Measurements from ENCODE around the gene SLC5A12.

SLC5A12 gene

DNA sequence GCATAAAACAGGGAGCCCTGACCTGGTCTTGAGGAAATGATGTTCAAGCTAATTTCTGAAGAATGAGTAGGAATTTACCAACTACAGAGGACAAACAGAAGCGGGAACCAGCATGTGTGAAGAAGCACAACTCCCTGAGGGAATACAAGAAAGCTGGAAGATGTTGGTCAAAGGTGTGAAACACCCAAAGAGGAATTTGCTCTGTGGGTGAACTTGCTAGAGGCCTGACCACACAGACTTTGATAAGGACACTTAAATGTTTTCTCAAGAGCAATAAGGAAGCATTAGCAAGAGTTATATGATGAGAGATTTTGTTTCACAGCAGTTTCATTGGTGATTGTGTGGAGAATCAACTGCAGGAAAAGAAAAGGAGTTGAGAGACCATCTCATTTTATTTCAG is 17.6 kb downstream of the SLC5A12 start:
- no peaks in the 10 kb centered on the region for H3K4me1 Mint-ChIP-seq (ENCODE audit: low read depth)
- DNase-seq: no peak
- no peaks in the 10 kb centered on the region for H3K36me3 Mint-ChIP-seq (ENCODE audit: low read depth)
- H3K4me3 Mint-ChIP-seq: no peak overlapping the region
- no peaks in the 10 kb centered on the region for H3K9me3 Mint-ChIP-seq
- no peak overlapping the region for H3K27ac Mint-ChIP-seq
- H3K27me3 Mint-ChIP-seq: no peaks in the 10 kb centered on the region

DNA sequence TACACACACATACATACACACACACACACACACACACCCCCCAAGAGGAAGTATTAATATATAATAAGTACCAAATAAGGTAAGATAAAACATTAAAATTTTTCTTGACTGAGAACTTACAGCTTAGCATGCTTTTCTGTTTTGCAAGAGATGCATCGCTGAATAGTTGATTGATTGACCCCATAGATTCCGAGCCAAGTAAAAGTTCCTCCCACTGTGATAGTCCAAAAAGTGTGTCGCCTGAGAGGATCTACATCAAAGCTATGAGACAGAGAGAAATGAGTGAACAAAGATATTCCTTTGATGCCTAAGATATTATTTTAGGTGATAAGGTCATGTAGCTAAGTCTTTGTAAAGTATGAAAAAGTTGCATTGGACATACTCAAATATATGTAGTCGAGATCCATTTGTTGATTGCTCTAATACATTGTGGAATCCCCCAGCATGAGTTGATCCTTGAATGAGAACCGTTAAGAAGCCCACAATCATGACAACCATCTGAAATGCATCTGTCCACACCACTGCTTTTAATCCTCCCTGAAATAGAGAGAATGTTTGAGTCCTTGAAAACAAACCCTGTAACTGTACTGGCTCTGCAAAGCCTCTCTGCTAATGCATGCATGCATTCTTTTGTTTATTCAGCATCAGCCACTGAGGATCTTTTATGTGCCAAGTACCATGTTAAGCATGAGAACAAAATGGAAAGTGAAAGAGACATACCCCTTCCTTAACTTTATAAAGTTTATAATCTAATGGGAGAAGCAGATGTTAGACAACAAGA is 18.3 kb downstream of the SLC5A12 start:
- Mint-ChIP-seq H3K36me3 (ENCODE audit: low read depth) (no peaks in the 10 kb centered on the region), H3K27ac (no peak overlapping the region), H3K4me1 (ENCODE audit: low read depth) (no peaks in the 10 kb centered on the region), H3K4me3 (no peak overlapping the region), H3K27me3 (no peaks in the 10 kb centered on the region), H3K9me3 (no peaks in the 10 kb centered on the region)
- DNase-seq: no peak

DNA sequence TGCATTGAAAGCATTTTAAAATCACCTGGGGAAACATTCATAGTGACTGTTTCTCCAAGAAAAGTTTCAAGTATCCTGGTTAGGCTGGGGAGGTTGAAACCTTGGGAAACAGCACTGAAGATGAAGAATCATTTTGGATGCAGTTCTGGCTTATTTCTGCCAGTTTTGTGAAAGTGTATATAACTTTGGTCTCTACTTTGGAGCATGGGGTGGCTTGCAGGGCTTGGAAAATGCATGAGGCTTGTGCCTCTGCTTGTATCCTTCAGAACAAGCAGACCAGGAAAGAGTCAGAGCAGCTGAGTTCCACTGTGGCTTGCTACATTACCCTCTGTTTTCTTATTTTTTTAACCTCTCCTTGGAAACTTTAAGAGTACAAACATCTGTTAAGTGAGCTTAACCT is 19.5 kb downstream of the SLC5A12 start:
- Mint-ChIP-seq H3K27me3 (no peaks in the 10 kb centered on the region), H3K27ac (no peak overlapping the region), H3K4me1 (ENCODE audit: low read depth) (no peaks in the 10 kb centered on the region), H3K9me3 (no peaks in the 10 kb centered on the region), H3K36me3 (ENCODE audit: low read depth) (no peaks in the 10 kb centered on the region), H3K4me3 (no peak overlapping the region)
- no peak for DNase-seq

DNA sequence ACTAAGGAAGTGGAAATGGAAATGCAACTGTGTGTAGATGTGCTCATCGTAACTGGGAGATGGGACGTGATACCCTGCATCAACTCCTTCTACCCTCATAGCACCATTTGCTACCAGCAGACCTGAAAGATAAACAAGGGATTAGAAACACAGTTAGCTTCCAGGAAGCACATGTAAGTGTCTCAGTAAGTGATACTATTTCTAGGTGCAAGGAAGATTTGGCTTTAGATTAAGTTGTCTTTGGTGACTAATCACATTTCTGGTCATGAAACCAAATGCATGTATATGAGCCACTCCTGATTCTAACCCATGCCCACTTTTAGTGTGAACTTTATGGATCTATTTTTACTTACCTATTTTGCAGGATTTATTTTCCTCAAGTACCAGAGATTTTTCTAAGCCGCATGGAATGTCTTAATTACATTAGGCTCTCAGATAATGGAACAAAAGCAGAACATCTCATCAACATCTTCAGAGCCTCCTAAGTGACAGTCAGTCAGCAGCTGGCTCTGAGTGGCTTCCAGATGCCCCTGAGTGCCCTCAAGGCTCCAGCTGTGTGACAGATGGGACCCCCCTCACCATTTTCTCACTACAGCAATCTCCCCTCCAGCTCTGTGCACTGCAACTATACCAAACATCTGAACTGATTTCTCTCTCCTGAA is 21.2 kb downstream of the SLC5A12 start:
- Mint-ChIP-seq H3K27me3 (no peaks in the 10 kb centered on the region), H3K4me3 (no peak overlapping the region), H3K36me3 (ENCODE audit: low read depth) (no peaks in the 10 kb centered on the region), H3K27ac (no peak overlapping the region), H3K4me1 (ENCODE audit: low read depth) (no peaks in the 10 kb centered on the region), H3K9me3 (no peaks in the 10 kb centered on the region)
- no peak for DNase-seq

DNA sequence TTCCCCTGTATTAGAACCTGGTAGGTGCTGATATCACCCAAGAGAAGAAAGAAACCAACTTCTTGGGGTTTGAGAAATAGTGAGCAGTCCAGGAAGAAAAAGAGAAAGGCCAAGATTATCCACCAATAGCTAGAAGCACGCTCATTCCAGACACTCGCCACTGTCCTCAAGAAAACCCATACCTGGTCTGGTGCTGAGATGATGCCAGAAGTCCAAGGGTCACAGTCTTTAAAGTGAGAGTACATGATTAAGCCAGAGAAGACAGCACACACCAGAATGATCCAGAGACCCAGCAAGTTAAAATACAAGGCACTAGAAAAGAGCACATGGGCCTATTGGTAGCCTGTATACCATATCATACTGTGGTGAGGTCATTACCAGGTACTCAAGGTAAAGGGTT is 23.6 kb downstream of the SLC5A12 start:
- no peaks in the 10 kb centered on the region for H3K4me1 Mint-ChIP-seq (ENCODE audit: low read depth)
- H3K27ac Mint-ChIP-seq: no peak overlapping the region
- DNase-seq: no peak
- H3K4me3 Mint-ChIP-seq: no peak overlapping the region
- H3K27me3 Mint-ChIP-seq: no peaks in the 10 kb centered on the region
- no peaks in the 10 kb centered on the region for H3K9me3 Mint-ChIP-seq
- H3K36me3 Mint-ChIP-seq (ENCODE audit: low read depth): no peaks in the 10 kb centered on the region

DNA sequence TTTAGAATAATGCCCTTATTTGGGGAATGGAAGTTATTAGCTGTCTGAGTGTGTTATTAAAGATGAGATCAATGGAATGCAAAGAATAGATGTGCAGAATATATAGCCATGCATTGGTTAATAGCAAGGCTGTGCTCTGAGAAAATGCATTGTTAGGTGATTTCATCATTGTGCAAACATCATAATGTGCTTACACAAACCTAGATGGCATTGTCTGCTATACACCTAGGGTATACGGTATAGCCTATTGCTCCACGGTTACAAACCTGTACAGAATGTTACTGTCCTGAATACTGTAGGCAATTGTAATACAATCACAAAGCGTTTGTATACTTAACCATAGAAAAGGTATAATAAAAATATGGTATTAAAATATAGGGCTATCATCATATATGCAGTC is 25.5 kb downstream of the SLC5A12 start:
- DNase-seq: no peak
- Mint-ChIP-seq H3K36me3 (ENCODE audit: low read depth) (no peaks in the 10 kb centered on the region), H3K4me1 (ENCODE audit: low read depth) (no peaks in the 10 kb centered on the region), H3K4me3 (no peak overlapping the region), H3K9me3 (no peaks in the 10 kb centered on the region), H3K27ac (no peak overlapping the region), H3K27me3 (no peaks in the 10 kb centered on the region)

DNA sequence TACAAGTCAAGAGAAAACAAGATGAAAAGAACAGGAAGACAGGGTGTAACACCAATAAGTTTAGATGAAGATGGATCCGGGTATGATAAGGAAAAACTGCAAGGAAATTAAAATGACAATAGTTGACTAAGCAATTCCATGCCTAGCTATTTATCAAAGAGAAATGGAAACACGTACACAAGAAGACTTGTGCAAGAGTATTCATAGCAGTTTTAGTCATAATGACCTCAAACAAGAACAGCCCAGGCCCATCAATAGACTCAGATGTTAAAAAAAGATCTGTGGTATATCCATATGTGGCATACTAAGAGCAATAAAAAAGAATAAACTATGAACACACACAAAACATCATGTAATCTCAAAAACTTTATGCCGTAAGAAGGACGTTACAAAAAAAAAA is 33.2 kb downstream of the SLC5A12 start:
- no peaks in the 10 kb centered on the region for H3K27me3 Mint-ChIP-seq
- DNase-seq: no peak

DNA sequence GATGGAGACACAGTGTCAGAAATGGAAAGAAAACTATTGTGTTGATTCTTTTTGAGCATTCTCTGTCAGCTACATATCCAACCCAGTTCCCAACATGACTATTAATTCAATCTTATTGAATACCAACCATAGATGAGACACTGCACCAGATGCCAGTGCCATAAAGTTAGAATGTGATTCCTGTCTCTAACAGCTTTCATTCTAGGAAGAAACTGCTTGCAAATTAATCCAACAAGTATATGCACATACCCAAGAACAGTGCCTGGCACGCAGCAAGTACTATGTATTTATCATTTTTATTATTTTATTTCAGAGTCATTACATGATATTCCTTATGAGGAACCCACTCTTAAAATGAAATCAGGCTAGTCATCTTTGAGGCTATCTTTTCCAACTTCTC is 34.5 kb downstream of the SLC5A12 start:
- Mint-ChIP-seq H3K27me3 (no peaks in the 10 kb centered on the region), H3K4me3 (no peak overlapping the region), H3K36me3 (ENCODE audit: low read depth) (no peaks in the 10 kb centered on the region), H3K4me1 (ENCODE audit: low read depth) (no peaks in the 10 kb centered on the region), H3K9me3 (peaks cover 2% of the 10 kb centered on the region), H3K27ac (no peak overlapping the region)
- no peak for DNase-seq

More for the DNA sequence above, 33.2 kb downstream of the SLC5A12 start:
- Mint-ChIP-seq H3K4me3 (no peak overlapping the region), H3K9me3 (peaks cover 2% of the 10 kb centered on the region), H3K36me3 (ENCODE audit: low read depth) (no peaks in the 10 kb centered on the region), H3K4me1 (ENCODE audit: low read depth) (no peaks in the 10 kb centered on the region), H3K27ac (no peak overlapping the region)

DNA sequence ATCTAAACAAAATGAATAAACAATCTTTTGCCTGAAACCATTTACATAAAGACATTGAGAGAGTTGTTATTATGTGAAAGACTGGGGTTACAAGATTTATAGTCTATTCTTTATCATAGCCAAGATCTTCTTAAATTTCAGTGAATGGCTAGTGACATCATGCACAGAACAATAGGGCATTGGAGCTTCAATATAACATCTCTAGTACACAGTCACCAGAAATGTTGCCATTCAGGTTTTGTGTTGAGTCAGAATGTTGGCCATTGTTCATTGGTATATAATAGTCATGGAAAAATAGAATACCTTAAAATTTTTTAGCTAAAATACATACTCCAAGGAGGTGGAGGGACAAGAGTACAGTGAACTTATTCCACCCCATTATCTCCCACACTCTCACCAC is 44.3 kb downstream of the SLC5A12 start:
- Mint-ChIP-seq H3K36me3 (ENCODE audit: low read depth) (no peaks in the 10 kb centered on the region), H3K4me1 (ENCODE audit: low read depth) (no peaks in the 10 kb centered on the region), H3K27ac (no peak overlapping the region), H3K27me3 (no peaks in the 10 kb centered on the region), H3K4me3 (no peak overlapping the region), H3K9me3 (peaks cover 4% of the 10 kb centered on the region)
- no peak for DNase-seq

DNA sequence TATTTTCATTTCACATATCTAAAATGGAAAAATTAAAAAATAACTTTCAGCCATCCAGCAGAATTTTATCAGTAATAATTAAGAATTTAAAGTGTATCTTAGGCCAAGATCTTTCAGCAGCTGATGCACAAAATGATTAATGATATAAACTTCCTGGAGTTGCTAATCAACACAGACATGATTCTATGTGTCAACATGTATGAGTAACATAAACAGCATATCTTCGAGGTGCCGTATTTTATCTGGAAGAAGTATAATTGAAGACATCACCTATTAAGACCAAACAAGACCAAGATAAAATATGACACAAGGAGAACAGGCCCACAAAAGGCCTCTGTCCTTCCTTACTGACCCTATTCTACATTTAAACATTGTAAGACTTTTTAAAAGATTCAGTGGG is 45.2 kb downstream of the SLC5A12 start:
- no peak for DNase-seq
- no peaks in the 10 kb centered on the region for H3K27me3 Mint-ChIP-seq
- peaks cover 4% of the 10 kb centered on the region for H3K9me3 Mint-ChIP-seq
- H3K4me3 Mint-ChIP-seq: no peak overlapping the region
- H3K36me3 Mint-ChIP-seq (ENCODE audit: low read depth): no peaks in the 10 kb centered on the region
- no peak overlapping the region for H3K27ac Mint-ChIP-seq
- H3K4me1 Mint-ChIP-seq (ENCODE audit: low read depth): no peaks in the 10 kb centered on the region

DNA sequence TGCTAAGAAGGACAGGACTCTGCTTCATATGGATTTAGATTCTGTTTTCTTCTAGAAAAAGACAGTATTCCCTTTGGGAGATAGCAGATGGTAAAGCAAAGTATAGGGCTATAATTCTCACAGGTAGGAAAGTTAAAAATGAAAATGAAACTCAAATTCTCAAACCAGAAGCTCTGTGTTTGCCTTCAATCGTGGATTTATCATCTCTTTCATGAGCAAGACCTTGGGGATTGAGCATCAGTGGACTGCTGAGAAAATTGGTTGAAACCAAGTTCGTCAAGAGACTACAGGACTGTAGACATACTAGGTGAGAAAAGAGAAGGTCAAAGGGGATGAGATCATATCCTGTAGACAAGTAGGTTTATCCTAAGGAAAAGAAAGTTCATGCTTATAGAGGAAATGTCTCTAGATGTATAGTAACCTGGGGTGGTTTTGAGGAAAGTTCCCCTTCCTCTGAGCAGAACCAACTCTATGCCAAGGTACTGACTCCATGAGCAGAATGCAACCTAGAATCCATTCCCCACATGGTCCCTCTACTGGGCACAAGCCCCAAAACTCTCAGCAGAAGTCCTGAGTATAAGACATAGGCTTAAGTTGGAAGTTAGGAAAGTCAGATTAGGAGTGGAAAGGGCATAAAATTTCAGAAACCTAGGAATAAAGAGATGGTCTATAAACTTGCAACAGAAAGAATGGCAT is 46.5 kb downstream of the SLC5A12 start:
- Mint-ChIP-seq H3K9me3 (peaks cover 4% of the 10 kb centered on the region), H3K27ac (no peak overlapping the region), H3K36me3 (ENCODE audit: low read depth) (no peaks in the 10 kb centered on the region), H3K27me3 (no peaks in the 10 kb centered on the region), H3K4me3 (no peak overlapping the region), H3K4me1 (ENCODE audit: low read depth) (no peaks in the 10 kb centered on the region)
- no peak for DNase-seq

DNA sequence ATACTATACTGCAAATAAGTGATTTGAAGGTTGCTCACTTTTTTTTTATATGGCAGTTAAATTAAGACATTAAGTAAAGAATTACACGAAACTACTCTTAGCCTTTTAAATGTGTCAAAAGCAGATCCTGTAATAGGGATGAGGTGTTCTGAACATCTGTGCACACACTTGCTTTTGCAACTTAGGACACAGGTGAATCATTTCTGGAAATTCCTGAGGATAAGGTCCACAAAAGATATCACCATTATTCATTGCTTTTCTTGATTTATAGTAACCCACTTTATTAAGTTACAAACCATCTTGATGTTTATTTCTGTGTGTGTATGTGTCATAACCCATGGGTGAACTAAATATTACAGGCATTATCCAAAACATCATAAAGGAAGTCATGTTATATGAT is 55.9 kb downstream of the SLC5A12 start:
- no peaks in the 10 kb centered on the region for H3K27me3 Mint-ChIP-seq
- peaks cover 3% of the 10 kb centered on the region for H3K9me3 Mint-ChIP-seq
- no peaks in the 10 kb centered on the region for H3K36me3 Mint-ChIP-seq (ENCODE audit: low read depth)
- no peaks in the 10 kb centered on the region for H3K4me1 Mint-ChIP-seq (ENCODE audit: low read depth)
- H3K4me3 Mint-ChIP-seq: no peak overlapping the region
- no peak overlapping the region for H3K27ac Mint-ChIP-seq
- DNase-seq: no peak

DNA sequence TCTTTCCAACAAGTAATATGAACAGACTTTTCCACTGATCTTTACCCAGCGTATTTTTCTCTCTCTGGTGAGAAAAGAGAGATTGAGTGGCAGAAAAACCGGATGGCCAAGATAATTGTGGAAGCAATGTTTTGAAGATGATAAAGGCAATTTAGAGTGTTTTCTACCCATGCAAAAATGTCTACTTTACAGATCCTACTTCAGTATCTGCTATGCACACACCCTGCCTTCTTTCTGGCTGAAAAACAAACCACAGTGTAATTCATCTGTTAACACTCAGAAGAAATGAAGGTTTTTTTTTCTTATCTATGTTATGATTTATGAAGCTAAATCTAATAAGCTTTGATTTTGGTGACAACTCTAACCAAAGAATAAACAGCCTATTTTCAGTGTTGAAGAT is 56.8 kb downstream of the SLC5A12 start:
- no peaks in the 10 kb centered on the region for H3K4me1 Mint-ChIP-seq (ENCODE audit: low read depth)
- DNase-seq: no peak
- peaks cover 3% of the 10 kb centered on the region for H3K9me3 Mint-ChIP-seq
- H3K27me3 Mint-ChIP-seq: no peaks in the 10 kb centered on the region
- no peak overlapping the region for H3K27ac Mint-ChIP-seq
- H3K4me3 Mint-ChIP-seq: no peak overlapping the region
- no peaks in the 10 kb centered on the region for H3K36me3 Mint-ChIP-seq (ENCODE audit: low read depth)

DNA sequence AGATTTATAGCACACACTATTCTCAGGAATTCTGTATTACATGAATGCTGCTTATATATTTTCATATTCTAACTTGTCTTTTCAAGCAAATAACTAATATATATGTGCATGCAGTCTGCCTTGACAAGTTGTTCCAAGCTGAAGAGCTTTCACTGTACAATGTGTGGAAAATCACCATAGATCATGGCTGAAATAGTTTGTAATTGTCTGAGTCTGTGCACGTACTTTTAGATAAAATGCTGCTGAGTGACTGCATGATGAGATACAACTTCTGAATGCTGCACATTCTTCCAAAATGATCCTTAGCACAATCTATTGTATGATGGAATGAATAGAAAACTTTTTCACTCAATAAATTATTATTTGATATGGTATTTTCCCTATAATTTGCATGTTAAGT is 58.9 kb downstream of the SLC5A12 start:
- H3K9me3 Mint-ChIP-seq: peaks cover 3% of the 10 kb centered on the region
- H3K4me3 Mint-ChIP-seq: no peak overlapping the region
- no peak for DNase-seq
- H3K27ac Mint-ChIP-seq: no peak overlapping the region
- H3K27me3 Mint-ChIP-seq: no peaks in the 10 kb centered on the region
- H3K4me1 Mint-ChIP-seq (ENCODE audit: low read depth): no peaks in the 10 kb centered on the region
- H3K36me3 Mint-ChIP-seq (ENCODE audit: low read depth): no peaks in the 10 kb centered on the region

DNA sequence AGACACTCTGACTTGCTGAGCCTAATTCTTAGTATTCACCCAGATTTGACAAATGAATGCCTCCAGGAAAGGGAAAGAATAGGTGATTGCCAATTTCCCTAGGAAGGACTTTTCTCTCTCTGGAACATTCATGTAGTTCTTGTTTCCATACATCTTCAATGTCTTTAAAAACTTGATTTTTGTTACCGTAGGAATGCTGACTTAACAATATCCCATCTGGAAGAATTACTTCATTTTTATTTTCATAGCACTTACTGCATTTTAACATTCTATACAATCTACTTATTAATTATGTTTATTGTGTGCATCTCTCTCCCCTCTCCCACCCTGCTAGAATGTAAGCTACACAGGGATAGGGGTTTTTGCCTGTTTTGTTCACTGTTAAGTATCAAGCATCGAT is 66.6 kb downstream of the SLC5A12 start:
- Mint-ChIP-seq H3K27ac (no peak overlapping the region), H3K36me3 (ENCODE audit: low read depth) (no peaks in the 10 kb centered on the region), H3K9me3 (no peaks in the 10 kb centered on the region), H3K4me3 (no peak overlapping the region), H3K27me3 (no peaks in the 10 kb centered on the region), H3K4me1 (ENCODE audit: low read depth) (no peaks in the 10 kb centered on the region)
- DNase-seq: no peak
